Esophagus squamous epithelium (tissue), 5 donors: ENCODE results near the gene CCDC43. TPM values are rescaled to one million over a fixed set of nuclear protein-coding genes. Genes with fewer than 3 reads are reported as not detected.
"Not testable (repeated sequence)": the region's sequence is repeated elsewhere in the genome, so short reads cannot be mapped to it uniquely, and the experiment has no call there.

ENCODE experiments used
- DNase-seq: peaks from one replicate; lab custom pipeline; 2025; lab: John Stamatoyannopoulos, UW
- H3K27ac ChIP-seq, 4 donors: fragments of 200-600 bp; sonication (generic); one replicate each; pipeline ENCODE4 v1.5.1; 2016 to 2019; ENCODE audit warnings: mild to moderate bottlenecking in 1 of 4
- H3K27me3 ChIP-seq, 4 donors: fragments of 200-600 bp; sonication (generic); 1 replicate in 3 of 4; 2 replicates in 1 of 4; pipeline versions ENCODE4 v1.5.1 to v1.6.0; 2017 to 2021; ENCODE audit warnings: antibody characterized with exemption in 1 of 4
- H3K36me3 ChIP-seq, 3 donors: fragments of 200-600 bp; sonication (generic); one replicate each; pipeline ENCODE4 v1.5.1; 2016 to 2019
- H3K4me1 ChIP-seq, 3 donors: fragments of 200-600 bp; sonication (generic); one replicate each; pipeline ENCODE4 v1.5.1; 2017 to 2019
- H3K4me3 ChIP-seq, 4 donors: fragments of 200-600 bp; sonication (generic); 1 replicate in 3 of 4; 2 replicates in 1 of 4; pipeline ENCODE4 v1.5.1; 2016 to 2019; ENCODE audit warnings: mild to moderate bottlenecking in 2 of 4, moderate library complexity in 1 of 4
- H3K9me3 ChIP-seq, 3 donors: fragments of 200-600 bp; sonication (generic); one replicate each; pipeline ENCODE4 v1.5.1; 2016 to 2019
- CTCF ChIP-seq, 6 experiments: fragments of 450-650 bp in 4 of 6; fragments of 200-600 bp in 2 of 6; sonication (generic) in 2 of 6; IDR thresholded peaks; one replicate each; pipeline ENCODE4 v1.5.1; 2016 to 2019; ENCODE audit warnings: antibody characterized with exemption in 6 of 6, mild to moderate bottlenecking in 4 of 6, moderate library complexity in 4 of 6
- POLR2A ChIP-seq, 4 donors: fragments of 450-650 bp; IDR thresholded peaks; one replicate each; pipeline ENCODE4 v1.6.1; 2017; ENCODE audit warnings: antibody characterized with exemption in 4 of 4, mild to moderate bottlenecking in 4 of 4, moderate library complexity in 3 of 4
- WGBS, 2 donors: methylation state at CpG; one replicate each; pipeline ENCODE4 v1.1.5; 2018; 5-methylcytosine and 5-hydroxymethylcytosine counted together
- intact Hi-C: fragments of 100-400 bp; cut with DNase I; formaldehyde crosslinking; loops from one replicate; pipeline ENCODE4 v1.15.0; 2022
- total RNA-seq, 4 donors: library from RNA; depleted of rRNA; stranded (reverse); fragments of >200 nt; gene quantifications; one replicate each; pipeline ENCODE4 v1.1.0, GENCODE V29; 2016
- donor health status: DM: yes; HTN: yes; CAD: no.

Gene CCDC43
- total RNA-seq, 4 donors from 2014 or later = 10.2 to 23.0 (median 19.7) TPM

- H3K36me3 ChIP-seq = no peaks in the 10 kb centered on the region
- no peaks in the 10 kb centered on the region for H3K9me3 ChIP-seq
- intact Hi-C loops = no loop called here
- H3K27me3 ChIP-seq = peaks cover 0 to 7% (median 0%) of the 10 kb centered on the region in 4 donors
- peak overlapping the region; percentile 63 to 86 (median 74) for H3K27ac ChIP-seq
- H3K4me3 ChIP-seq = peak overlapping the region; percentile 64 to 89 (median 78)
- WGBS, 2 donors = 24 to 27% methylated on average over 4 of the region's 4 CpGs
- TF ChIP-seq CTCF (IDR thresholded peaks at IDR 0.05) (no peak), POLR2A (IDR thresholded peaks at IDR 0.05) (no peak)
- no peak for DNase-seq
- peaks cover 8 to 20% (median 14%) of the 10 kb centered on the region in 3 donors for H3K4me1 ChIP-seq
These were observed 18.3 kb upstream of the CCDC43 start for GRCh38 chr17:44707755-44708400.

GRCh38 chr17:44700288-44700687, 10.7 kb upstream of the CCDC43 start:
- intact Hi-C loops = not testable (repeated sequence)

GRCh38 chr17:44693609-44694008, 4.0 kb upstream of the CCDC43 start:
- Histone ChIP-seq H3K27ac (no peak overlapping the region), H3K9me3 (no peaks in the 10 kb centered on the region), H3K4me1 (peaks cover 3 to 20% (median 5%) of the 10 kb centered on the region in 3 donors), H3K27me3 (no peaks in the 10 kb centered on the region), H3K36me3 (no peaks in the 10 kb centered on the region), H3K4me3 (no peak overlapping the region)
- no peak for DNase-seq
- intact Hi-C loops = no loop called here
- WGBS, 2 donors = 53 to 66% methylated on average over 11 of the region's 11 CpGs
- TF ChIP-seq CTCF (IDR thresholded peaks at IDR 0.05) (no peak), POLR2A (IDR thresholded peaks at IDR 0.05) (no peak)

More at GRCh38 chr17:44700288-44700687, 10.7 kb upstream of the CCDC43 start:
- not testable (repeated sequence) for H3K27me3 ChIP-seq, H3K27ac ChIP-seq, DNase-seq, H3K9me3 ChIP-seq, H3K4me3 ChIP-seq, H3K4me1 ChIP-seq, H3K36me3 ChIP-seq
- 83 to 85% methylated on average over 10 of the region's 10 CpGs for WGBS, 2 donors

GRCh38 chr17:44690746-44691306, 1.2 kb upstream of the CCDC43 start:
- Histone ChIP-seq H3K27ac (peak overlapping the region in 3 of 4 donors; percentile 76 to 88 (median 80)), H3K36me3 (peaks cover 0 to 16% (median 0%) of the 10 kb centered on the region in 3 donors), H3K4me3 (peak overlapping the region in 1 of 4 donors; percentile 79), H3K4me1 (peaks cover 5 to 33% (median 8%) of the 10 kb centered on the region in 3 donors)
- DNase-seq, H3K27me3 ChIP-seq, intact Hi-C loops, H3K9me3 ChIP-seq: not testable (repeated sequence)
- peak in 2 of 6 experiments; percentile 4 to 5 for TF ChIP-seq CTCF (IDR thresholded peaks at IDR 0.05)
- 73 to 86% methylated on average over 21 of the region's 21 CpGs for WGBS, 2 donors

- no peaks in the 10 kb centered on the region for H3K27me3 ChIP-seq
- peak overlapping the region; percentile 61 to 81 (median 78) for H3K4me3 ChIP-seq
- TF ChIP-seq CTCF (IDR thresholded peaks at IDR 0.05) (no peak), POLR2A (IDR thresholded peaks at IDR 0.05) (no peak)
- peaks cover 0 to 28% (median 0%) of the 10 kb centered on the region in 3 donors for H3K36me3 ChIP-seq
- no peaks in the 10 kb centered on the region for H3K9me3 ChIP-seq
- H3K27ac ChIP-seq = peak overlapping the region; percentile 76 to 89 (median 84)
- DNase-seq = no peak
- peaks cover 5 to 33% (median 8%) of the 10 kb centered on the region in 3 donors for H3K4me1 ChIP-seq
- intact Hi-C loops = loop anchor here (10.0 kb wide), 1 partner anchor 64 kb away; no protein-coding TSS in a partner anchor
- 3 to 8% methylated on average over 8 to 13 of the region's 13 CpGs for WGBS, 2 donors
These were observed 700 bp downstream of the CCDC43 start for GRCh38 chr17:44688675-44689476.
